Small intestine (tissue), 7 donors: Measurements from ENCODE around the gene ATF6. TPM values are rescaled to one million over a fixed set of nuclear protein-coding genes. Genes with fewer than 3 reads are reported as not detected.
"Not testable (repeated sequence)": the region's sequence is repeated elsewhere in the genome, so short reads cannot be mapped to it uniquely, and the experiment has no call there.

Experiments
- DNase-seq, 2 donors: peaks; one replicate each; pipeline versions ENCODE4 v3.0.0 to v3.0.0-alpha.2; 2013
- FAIRE-seq: peaks from 2 replicates; lab custom pipeline; 2012; peaks lifted over from hg19 to GRCh38; lab: Jason Lieb, UNC
- H3K27ac ChIP-seq, 3 donors: one replicate each; pipeline ENCODE4 v1.5.1; 2013; ENCODE audit warnings: low read length in 2 of 3, mild to moderate bottlenecking in 2 of 3, control low read depth in 1 of 3, inconsistent platforms in 1 of 3, low read depth in 1 of 3, moderate library complexity in 1 of 3
- H3K27me3 ChIP-seq, 3 donors: one replicate each; pipeline ENCODE4 v1.6.1; 2013; ENCODE audit warnings: low read length in 3 of 3, inconsistent platforms in 1 of 3; ENCODE audit not compliant: control insufficient read depth in 3 of 3, insufficient read depth in 3 of 3
- H3K36me3 ChIP-seq, 3 donors: one replicate each; pipeline ENCODE4 v1.6.1; 2013; ENCODE audit warnings: low read length in 3 of 3, inconsistent platforms in 1 of 3, low read depth in 1 of 3, mild to moderate bottlenecking in 1 of 3, moderate library complexity in 1 of 3; ENCODE audit not compliant: control insufficient read depth in 3 of 3, insufficient read depth in 2 of 3
- H3K4me1 ChIP-seq, 3 donors: one replicate each; pipeline ENCODE4 v1.6.1; 2013; ENCODE audit warnings: low read length in 2 of 3, inconsistent platforms in 1 of 3, low read depth in 1 of 3, mild to moderate bottlenecking in 1 of 3, moderate library complexity in 1 of 3; ENCODE audit not compliant: control insufficient read depth in 3 of 3, insufficient read depth in 2 of 3
- H3K4me3 ChIP-seq, 3 donors: one replicate each; pipeline ENCODE4 v1.5.1; 2013; ENCODE audit warnings: low read length in 3 of 3, control low read depth in 1 of 3, inconsistent platforms in 1 of 3, low read depth in 1 of 3, mild to moderate bottlenecking in 1 of 3, moderate library complexity in 1 of 3
- H3K9me3 ChIP-seq, 2 donors: one replicate each; pipeline ENCODE4 v1.6.1; 2013; ENCODE audit warnings: low read depth in 1 of 2, low read length in 1 of 2; ENCODE audit not compliant: control insufficient read depth in 2 of 2, insufficient read depth in 1 of 2
- WGBS, 3 donors: extraction: QIAGEN DNeasy Blood & Tissue Kit; methylation state at CpG; one replicate each; pipeline ENCODE4 v1.1.7; 2013; 5-methylcytosine and 5-hydroxymethylcytosine counted together
- polyA plus RNA-seq, 4 donors: library from polyadenylated mRNA; stranded (reverse) in 3 of 4; unstranded in 1 of 4; fragments of 200-250 nt in 3 of 4; fragments of 120-200 nt in 1 of 4; gene quantifications; one replicate each; pipeline versions ENCODE4 v1.2.1 to v1.2.3, GENCODE V29; 2013
- donor health status: healthy with polysubstance abuse.
- donor health status: control.
- donor health status: control.
- donor health status: Bipolar disorder and iron deficiency.
- donor health status: healthy.

The ATF6 gene
- polyA plus RNA-seq, 4 donors = 2.7 to 19.6 (median 6.1) TPM

DNA sequence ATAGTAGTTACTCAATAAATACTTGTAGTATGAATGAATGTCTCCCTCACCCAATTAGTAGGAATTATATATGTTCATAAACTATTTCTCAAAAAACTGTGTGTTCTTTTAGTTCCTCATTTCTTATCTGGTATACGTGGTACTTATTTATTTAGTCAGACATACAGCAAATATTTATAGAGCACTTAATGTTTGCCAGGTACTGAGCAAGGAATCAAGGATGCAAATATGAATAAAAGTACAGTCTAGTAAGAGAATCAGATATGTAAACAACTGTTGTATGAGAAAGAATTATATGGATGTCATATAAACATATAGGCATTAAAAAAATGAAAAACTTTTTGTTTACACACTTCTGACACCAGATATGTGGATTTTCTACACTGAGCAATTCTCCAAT lies 58.5 kb downstream of the ATF6 start:
- H3K4me3 ChIP-seq = no peak overlapping the region
- H3K27ac ChIP-seq = no peak overlapping the region
- FAIRE-seq (no peak), DNase-seq (no peak)
- WGBS, 3 donors = 56 to 75% (median 59%) methylated on average over 1 of the region's 1 CpG
- no peaks in the 10 kb centered on the region for H3K9me3 ChIP-seq
- H3K36me3 ChIP-seq = peaks cover 0 to 4% (median under 1%) of the 10 kb centered on the region in 3 donors
- no peaks in the 10 kb centered on the region for H3K27me3 ChIP-seq
- no peaks in the 10 kb centered on the region for H3K4me1 ChIP-seq

DNA sequence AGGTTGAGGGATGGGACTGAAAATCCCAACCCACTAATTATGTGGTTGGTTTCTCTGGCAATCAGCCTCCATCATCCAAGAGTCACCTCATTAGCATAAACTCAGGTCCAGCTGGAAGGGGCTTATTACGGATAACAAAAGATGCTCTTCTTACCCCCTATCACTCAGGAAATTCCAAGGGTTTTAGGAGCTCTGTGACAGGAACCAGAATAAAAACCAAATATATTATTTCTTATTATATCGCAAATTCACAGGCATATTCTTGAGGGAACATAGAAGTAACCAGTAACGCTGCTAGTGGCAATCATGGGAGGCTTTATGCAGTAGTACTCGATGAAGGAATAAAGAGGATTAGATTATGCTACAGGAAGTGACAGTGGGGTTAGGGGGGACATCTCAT lies 59.7 kb downstream of the ATF6 start:
- Histone ChIP-seq H3K27ac (no peak overlapping the region), H3K27me3 (no peaks in the 10 kb centered on the region), H3K4me1 (no peaks in the 10 kb centered on the region), H3K9me3 (no peaks in the 10 kb centered on the region), H3K36me3 (peaks cover 0 to 4% (median 0%) of the 10 kb centered on the region in 3 donors), H3K4me3 (no peak overlapping the region)
- DNase-seq = no peak
- no peak for FAIRE-seq
- 97 to 98% (median 97%) methylated on average over 4 of the region's 4 CpGs for WGBS, 3 donors

DNA sequence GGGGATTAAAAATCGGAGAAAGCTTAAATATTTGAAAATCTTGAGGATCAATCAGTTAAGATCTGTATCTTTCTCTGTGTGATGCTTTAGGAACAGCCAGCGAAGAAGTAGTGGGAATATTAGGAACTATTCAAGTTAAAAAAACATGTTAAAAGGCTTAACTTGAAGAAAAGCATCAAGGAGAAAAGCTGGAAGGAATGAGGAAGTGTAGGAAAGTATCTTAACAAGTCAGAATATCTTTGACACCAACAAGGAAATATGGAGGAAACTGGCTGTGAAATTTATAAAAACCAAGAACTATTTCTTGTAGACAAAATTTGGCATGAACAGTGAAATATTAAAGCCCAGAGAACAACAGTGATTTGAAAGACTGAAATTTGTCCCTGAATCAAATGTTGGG lies 60.4 kb downstream of the ATF6 start:
- no peak overlapping the region for H3K4me3 ChIP-seq
- FAIRE-seq = no peak
- 92 to 94% (median 92%) methylated on average over 2 of the region's 2 CpGs for WGBS, 3 donors

DNA sequence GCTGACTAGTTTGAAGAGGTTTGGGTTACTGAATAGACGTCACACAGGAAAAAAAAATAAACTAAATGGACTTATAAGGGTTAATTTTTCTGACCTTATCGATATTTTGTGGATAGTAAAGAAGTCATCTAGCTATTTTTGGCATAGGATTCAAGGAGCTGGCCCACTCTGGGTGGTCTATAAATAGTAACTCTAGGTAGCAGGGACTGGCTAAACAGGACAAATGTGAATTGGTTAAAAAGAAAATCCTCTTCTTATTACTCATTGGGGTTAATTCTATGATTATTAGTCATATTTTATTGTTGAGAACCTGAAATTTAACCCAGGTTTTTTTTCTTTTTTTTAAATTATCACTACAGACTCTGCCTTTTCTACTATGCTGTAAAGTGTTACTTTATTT lies 61.7 kb downstream of the ATF6 start:
- Histone ChIP-seq H3K36me3 (peaks cover 0 to 4% (median 0%) of the 10 kb centered on the region in 3 donors), H3K4me1 (no peaks in the 10 kb centered on the region), H3K27ac (no peak overlapping the region), H3K4me3 (no peak overlapping the region), H3K9me3 (peaks cover 0 to 3% of the 10 kb centered on the region in 2 donors), H3K27me3 (no peaks in the 10 kb centered on the region)
- FAIRE-seq = no peak
- WGBS, 3 donors = 81 to 95% (median 94%) methylated on average over 2 of the region's 2 CpGs
- no peak for DNase-seq

More for the DNA sequence above, 60.4 kb downstream of the ATF6 start:
- Histone ChIP-seq H3K27ac (no peak overlapping the region), H3K4me1 (no peaks in the 10 kb centered on the region), H3K9me3 (no peaks in the 10 kb centered on the region), H3K27me3 (no peaks in the 10 kb centered on the region), H3K36me3 (peaks cover 0 to 4% (median 0%) of the 10 kb centered on the region in 3 donors)
- DNase-seq = no peak

DNA sequence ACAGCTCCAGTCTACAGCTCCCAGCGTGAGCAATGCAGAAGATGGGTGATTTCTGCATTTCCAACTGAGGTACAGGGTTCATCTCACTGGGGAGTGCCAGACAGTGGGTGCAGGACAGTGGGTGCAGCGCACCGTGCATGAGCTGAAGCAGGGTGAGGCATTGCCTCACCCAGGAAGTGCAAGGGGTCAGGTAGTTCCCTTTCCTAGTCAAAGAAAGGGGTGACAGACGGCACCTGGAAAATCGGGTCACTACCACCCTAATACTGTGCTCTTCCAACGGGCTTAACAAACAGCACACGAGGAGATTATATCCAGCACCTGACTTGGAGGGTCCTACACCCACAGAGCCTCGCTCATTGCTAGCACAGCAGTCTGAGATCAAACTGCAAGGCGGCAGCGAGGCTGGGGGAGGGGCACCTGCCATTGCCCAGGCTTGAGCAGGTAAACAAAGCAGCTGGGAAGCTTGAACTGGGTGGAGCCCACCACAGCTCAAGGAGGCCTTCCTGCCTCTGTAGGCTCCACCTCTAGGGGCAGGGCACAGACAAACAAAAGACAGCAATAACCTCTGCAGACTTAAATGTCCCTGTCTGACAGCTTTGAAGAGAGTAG lies 66.3 kb downstream of the ATF6 start:
- not testable (repeated sequence) for H3K27me3 ChIP-seq, H3K9me3 ChIP-seq, H3K27ac ChIP-seq, H3K4me3 ChIP-seq, H3K36me3 ChIP-seq, DNase-seq, H3K4me1 ChIP-seq, FAIRE-seq
- 95 to 98% (median 96%) methylated on average over 9 to 10 of the region's 10 CpGs for WGBS, 3 donors

DNA sequence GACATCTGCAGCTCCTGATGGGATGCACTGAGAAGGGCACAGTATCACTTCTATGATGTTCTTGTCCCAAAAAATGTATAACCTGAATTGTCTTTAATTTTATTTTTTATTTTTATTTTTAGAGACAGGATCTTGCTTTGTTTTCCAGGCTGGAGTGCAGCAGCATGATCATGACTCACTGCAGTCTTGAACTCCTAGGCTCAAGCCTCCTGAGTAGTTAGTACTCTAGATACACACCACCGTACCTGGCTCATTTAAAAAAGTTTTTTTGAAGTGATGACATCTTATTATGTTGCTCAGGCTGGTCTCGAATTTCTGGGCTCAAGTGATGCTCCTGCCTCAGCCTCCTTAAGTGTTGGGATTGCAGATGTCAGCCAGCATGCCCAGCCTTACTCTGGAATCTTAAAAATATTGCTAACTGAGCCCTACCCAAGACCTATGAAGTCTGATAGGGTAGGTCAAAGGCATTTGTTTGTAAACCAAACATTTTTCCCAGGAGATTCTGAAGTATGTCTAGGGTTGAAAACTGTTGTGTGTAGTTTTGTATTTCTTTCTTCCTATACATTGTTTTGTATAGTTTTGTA lies 68.9 kb downstream of the ATF6 start:
- Histone ChIP-seq H3K36me3 (peaks cover 0 to 6% (median 5%) of the 10 kb centered on the region in 3 donors), H3K4me3 (no peak overlapping the region), H3K27ac (no peak overlapping the region), H3K4me1 (no peaks in the 10 kb centered on the region), H3K9me3 (peaks cover 0 to 3% of the 10 kb centered on the region in 2 donors), H3K27me3 (no peaks in the 10 kb centered on the region)
- no peak for FAIRE-seq
- DNase-seq = no peak
- 84 to 85% (median 85%) methylated on average over 2 of the region's 2 CpGs for WGBS, 3 donors

DNA sequence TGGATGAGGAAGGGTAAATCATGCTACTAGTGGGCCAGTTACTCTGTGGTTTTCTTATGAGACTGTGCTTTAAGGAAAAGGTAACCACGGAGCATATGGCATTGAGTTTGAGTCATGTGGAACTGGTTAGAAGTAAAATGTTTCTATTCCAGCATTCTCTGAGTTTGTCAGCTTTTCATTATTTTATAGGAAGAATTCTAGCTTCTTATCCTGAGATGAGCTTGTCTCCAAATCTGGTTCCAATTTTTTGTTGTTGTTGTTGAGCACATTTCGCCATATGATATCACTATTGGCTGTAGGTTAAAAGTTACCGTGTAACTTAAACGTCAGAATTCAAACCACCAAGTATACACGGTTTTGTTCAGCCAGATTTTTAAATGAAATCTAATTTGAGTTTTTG lies 69.9 kb downstream of the ATF6 start:
- FAIRE-seq (no peak), DNase-seq (no peak)
- H3K27me3 ChIP-seq = no peaks in the 10 kb centered on the region
- no peak overlapping the region for H3K27ac ChIP-seq
- peaks cover 0 to 3% of the 10 kb centered on the region in 2 donors for H3K9me3 ChIP-seq
- 89 to 90% (median 90%) methylated on average over 5 of the region's 5 CpGs for WGBS, 3 donors
- no peaks in the 10 kb centered on the region for H3K4me1 ChIP-seq
- H3K36me3 ChIP-seq = peaks cover 0 to 6% (median 5%) of the 10 kb centered on the region in 3 donors
- H3K4me3 ChIP-seq = no peak overlapping the region

DNA sequence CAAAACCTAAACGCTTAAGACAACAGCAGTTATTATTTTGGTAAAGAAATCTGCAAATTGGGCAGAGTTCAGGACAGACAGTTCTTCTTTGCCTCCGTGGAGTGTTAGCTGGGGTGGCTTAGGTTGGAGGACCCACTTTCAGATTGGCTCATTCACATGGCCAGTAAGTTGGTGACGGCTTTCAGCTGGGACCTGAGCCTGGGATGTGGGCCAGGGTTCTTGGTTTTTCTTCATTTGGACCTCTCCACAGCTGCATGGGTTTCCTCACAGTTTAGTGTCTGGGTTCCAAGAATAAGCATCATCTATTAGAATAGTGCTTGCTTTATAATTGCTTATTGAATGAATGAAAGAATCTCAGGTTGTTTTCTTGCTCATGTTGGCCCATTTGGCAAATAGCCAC lies 72.2 kb downstream of the ATF6 start:
- H3K4me1 ChIP-seq = no peaks in the 10 kb centered on the region
- H3K9me3 ChIP-seq = no peaks in the 10 kb centered on the region
- no peaks in the 10 kb centered on the region for H3K27me3 ChIP-seq
- H3K4me3 ChIP-seq = no peak overlapping the region
- H3K27ac ChIP-seq = no peak overlapping the region
- peaks cover 0 to 8% (median 6%) of the 10 kb centered on the region in 3 donors for H3K36me3 ChIP-seq
- 81 to 92% (median 90%) methylated on average over 3 of the region's 3 CpGs for WGBS, 3 donors
- no peak for FAIRE-seq
- DNase-seq = no peak
